AG09319 (cell line): ENCODE data around the gene MCHR2.
A peak's percentile ranks its signal among the peaks of the same experiment; 100 is the strongest.
"Not testable (repeated sequence)": the region's sequence is repeated elsewhere in the genome, so short reads cannot be mapped to it uniquely, and the experiment has no call there.

ENCODE experiments used
- DNase-seq: peaks from one replicate; pipeline ENCODE4 v3.0.0-alpha.2; 2010; ENCODE audit warnings: low read depth; ENCODE audit errors: extremely low read depth
- CTCF ChIP-seq: IDR thresholded peaks from 2 replicates; pipeline ENCODE4 v1.5.1; 2011; ENCODE audit warnings: low read depth, mild to moderate bottlenecking, inconsistent platforms, low read length, moderate library complexity

MCHR2 gene

GRCh38 chr6:99993533-99994251 lies at the start of gene MCHR2:
Gene MCHR2 (minus strand): TSS chr6:99994223. CDS start chr6:99956147, 38,076 bp downstream.
- DNase-seq: no peak
- no peak for TF ChIP-seq CTCF

GRCh38 chr6:100038546-100038945 lies 44.5 kb upstream of the MCHR2 start:
- DNase-seq: not testable (repeated sequence)

- TF ChIP-seq CTCF: no peak
- DNase-seq: no peak
Observed at GRCh38 chr6:100035873-100036653, 42.0 kb upstream of the MCHR2 start.

- DNase-seq: no peak
- no peak for TF ChIP-seq CTCF
Observed at GRCh38 chr6:100023798-100024197, 29.8 kb upstream of the MCHR2 start.

GRCh38 chr6:100022847-100023246 lies 28.8 kb upstream of the MCHR2 start:
- DNase-seq: no peak
- no peak for TF ChIP-seq CTCF

GRCh38 chr6:100008857-100009256 lies 14.8 kb upstream of the MCHR2 start:
- TF ChIP-seq CTCF: no peak

GRCh38 chr6:100001915-100002388 lies 7.9 kb upstream of the MCHR2 start:
- peak; percentile 98 for TF ChIP-seq CTCF
- peak; percentile 15 for DNase-seq

More at GRCh38 chr6:100008857-100009256, 14.8 kb upstream of the MCHR2 start:
- DNase-seq: no peak
